ENCODE measurements around the gene GLI3. TPM values are rescaled to one million over a fixed set of nuclear protein-coding genes. Genes with fewer than 3 reads are reported as not detected.

GLI3 gene
- total and polyA plus RNA-seq, 2 of the 4 experiments (the other 2 are of a cell fraction), result 1.3 to 3.9 TPM

- Histone ChIP-seq H4K5ac (ENCODE audit: low read depth, low read length) (no peak overlapping the region), H3K56ac (ENCODE audit: extremely low read depth, insufficient read depth, low read length) (no peak overlapping the region), H3K27ac (ENCODE audit: insufficient read depth, low read length) (no peak overlapping the region), H3K27me3 (ENCODE audit: control insufficient read depth, insufficient read depth, low read length) (no peaks in the 10 kb centered on the region), H3K14ac (replicated peaks; ENCODE audit: low read depth, low read length) (no peak overlapping the region), H2BK15ac (ENCODE audit: low read depth, low read length) (no peak overlapping the region), H2BK120ac (ENCODE audit: low read depth, low read length) (no peak overlapping the region), H2AK9ac (replicated peaks; ENCODE audit: low read depth, low read length, poor library complexity) (no peak overlapping the region), H2BK20ac (ENCODE audit: low read depth, low read length) (no peak overlapping the region), H3K36me3 (ENCODE audit: control insufficient read depth, insufficient read depth, low read length) (peaks cover 12% of the 10 kb centered on the region; the same call in 1 of the 2 replicates), H3K79me1 (ENCODE audit: low read depth in 1 of 2, low read length in 2 of 2) (peaks cover 18 to 28% of the 10 kb centered on the region in 2 experiments), H3K18ac (ENCODE audit: low read depth, low read length) (no peak overlapping the region), H3K23ac (ENCODE audit: low read depth, low read length) (no peak overlapping the region), H3K9me3 (ENCODE audit: control insufficient read depth, insufficient read depth, low read length) (no peaks in the 10 kb centered on the region), H3K4ac (ENCODE audit: low read depth, low read length) (no peak overlapping the region), H2AFZ (replicated peaks; ENCODE audit: low read length, poor library complexity) (no peak overlapping the region), H3K9ac (ENCODE audit: low read depth, low read length) (no peak overlapping the region), H3K4me1 (ENCODE audit: control insufficient read depth, insufficient read depth, low read length) (peaks cover 9% of the 10 kb centered on the region; the same call in 1 of the 2 replicates), H4K20me1 (ENCODE audit: insufficient read depth, low read length) (no peaks in the 10 kb centered on the region; the same call in 1 of the 2 replicates), H2BK5ac (ENCODE audit: low read depth, low read length, poor library complexity, severe bottlenecking) (no peak overlapping the region), H2AK5ac (ENCODE audit: low read depth, low read length) (no peak overlapping the region), H4K91ac (ENCODE audit: insufficient read depth, low read depth, low read length) (no peak overlapping the region), H3K4me2 (ENCODE audit: low read depth, low read length) (no peak overlapping the region), H4K8ac (ENCODE audit: low read depth in 2 of 2, low read length in 2 of 2) (no peak overlapping the region), H3K9me1 (ENCODE audit: insufficient read depth, low read length) (0 out of 2 replicates have a peak, but pooled peaks cover 3% of the 10 kb centered on the region), H3K4me3 (ENCODE audit: insufficient read depth, low read depth, low read length) (no peak overlapping the region)
- in situ Hi-C loops (cut with MboI; ENCODE audit: low sequenced_read_pairs) (loop anchor here (25.0 kb wide), 1 partner anchor 239 kb away; no protein-coding TSS in a partner anchor), intact Hi-C loops (cut with micrococcal nuclease) (no loop called here), dilution Hi-C loops (cut with HindIII; ENCODE audit: low sequenced_read_pairs, unreplicated experiment) (no loop called here)
- ATAC-seq (ENCODE audit: low read depth), result no peak
- no peak for TF ChIP-seq MAFK (IDR thresholded peaks at IDR 0.05; ENCODE audit: low read depth, low read length)
- no peak for TF ChIP-seq POLR2A (IDR thresholded peaks at IDR 0.05; ENCODE audit: low read depth, low read length)
- no peak for TF ChIP-seq RFX5 (IDR thresholded peaks at IDR 0.05; ENCODE audit: low read depth, low read length)
- TF ChIP-seq ELK1 (IDR thresholded peaks at IDR 0.05; ENCODE audit: borderline replicate concordance, low read depth, low read length), result no peak
- TF ChIP-seq BHLHE40 (IDR thresholded peaks at IDR 0.05; ENCODE audit: low read depth, low read length), result no peak
- TF ChIP-seq CHD1 (IDR thresholded peaks at IDR 0.05; ENCODE audit: low read depth, low read length), result no peak
- TF ChIP-seq CEBPB (IDR thresholded peaks at IDR 0.05; ENCODE audit: low read depth, low read length), result no peak
- WGBS, 2 experiments (ENCODE audit: extremely low coverage in 2 of 2, insufficient read length in 1 of 2), result no CpG with 5 or more reads among the region's 5 CpGs
- ChIA-PET POLR2A (ENCODE audit: unreplicated experiment) (no interaction called here), CTCF (interaction anchor here (0.6 kb wide), 1 partner anchor 194 kb away, joined by 3 read pairs; no protein-coding TSS in a partner anchor)
- no TSS peak for BruUV-seq (replicated peaks)
- DNase-seq, result no peak
Observed at GRCh38 chr7:42226354-42226941, 10.6 kb downstream of the GLI3 start.

Measured in IMR-90 (cell line).